ENCODE results near the gene BMPR1A. TPM values are rescaled to one million over a fixed set of nuclear protein-coding genes. Genes with fewer than 3 reads are reported as not detected.

BMPR1A gene
- total and polyA plus RNA-seq, 2 experiments from 2014 or later = 14.2 to 82.5 TPM

DNA sequence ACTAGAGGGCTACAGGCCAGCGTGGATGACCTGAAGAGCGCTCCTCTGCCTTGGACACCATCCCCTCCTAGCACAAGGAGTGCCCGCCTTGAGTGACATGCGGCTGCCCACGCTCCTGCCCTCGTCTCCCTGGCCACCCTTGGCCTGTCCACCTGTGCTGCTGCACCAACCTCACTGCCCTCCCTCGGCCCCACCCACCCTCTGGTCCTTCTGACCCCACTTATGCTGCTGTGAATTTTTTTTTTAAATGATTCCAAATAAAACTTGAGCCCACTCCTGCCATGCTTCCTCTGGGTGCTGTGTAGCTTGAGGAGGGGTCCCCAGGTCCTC lies 206.5 kb downstream of the BMPR1A start:
- H4K20me1 ChIP-seq (replicated peaks; ENCODE audit: insufficient read depth) = no peaks in the 10 kb centered on the region
- H3K4me3 Mint-ChIP-seq = no peak overlapping the region
- no peak overlapping the region for H3K4me2 ChIP-seq
- H3K36me3 ChIP-seq (ENCODE audit: insufficient read depth) = no peaks in the 10 kb centered on the region
- no peak overlapping the region for H3K4me3 ChIP-seq
- H3K9me2 ChIP-seq (ENCODE audit: insufficient read depth) = no peaks in the 10 kb centered on the region
- H3K9me3 Mint-ChIP-seq = peaks cover 2% of the 10 kb centered on the region; the same call in 1 of the 3 replicates
- 0 out of 2 replicates have a peak, but pooled peaks cover 4% of the 10 kb centered on the region for H3F3A ChIP-seq (replicated peaks; ENCODE audit: low read depth)
- no peak overlapping the region for H3K27ac Mint-ChIP-seq
- H3K4me1 Mint-ChIP-seq = peaks cover 39% of the 10 kb centered on the region
- no peak overlapping the region for H3K27ac ChIP-seq (ENCODE audit: low read depth)
- TF ChIP-seq CREB1 (CRISPR knock-in tag; IDR thresholded peaks at IDR 0.05; ENCODE audit: low read depth) = no peak
- TF ChIP-seq, protein P1, sequence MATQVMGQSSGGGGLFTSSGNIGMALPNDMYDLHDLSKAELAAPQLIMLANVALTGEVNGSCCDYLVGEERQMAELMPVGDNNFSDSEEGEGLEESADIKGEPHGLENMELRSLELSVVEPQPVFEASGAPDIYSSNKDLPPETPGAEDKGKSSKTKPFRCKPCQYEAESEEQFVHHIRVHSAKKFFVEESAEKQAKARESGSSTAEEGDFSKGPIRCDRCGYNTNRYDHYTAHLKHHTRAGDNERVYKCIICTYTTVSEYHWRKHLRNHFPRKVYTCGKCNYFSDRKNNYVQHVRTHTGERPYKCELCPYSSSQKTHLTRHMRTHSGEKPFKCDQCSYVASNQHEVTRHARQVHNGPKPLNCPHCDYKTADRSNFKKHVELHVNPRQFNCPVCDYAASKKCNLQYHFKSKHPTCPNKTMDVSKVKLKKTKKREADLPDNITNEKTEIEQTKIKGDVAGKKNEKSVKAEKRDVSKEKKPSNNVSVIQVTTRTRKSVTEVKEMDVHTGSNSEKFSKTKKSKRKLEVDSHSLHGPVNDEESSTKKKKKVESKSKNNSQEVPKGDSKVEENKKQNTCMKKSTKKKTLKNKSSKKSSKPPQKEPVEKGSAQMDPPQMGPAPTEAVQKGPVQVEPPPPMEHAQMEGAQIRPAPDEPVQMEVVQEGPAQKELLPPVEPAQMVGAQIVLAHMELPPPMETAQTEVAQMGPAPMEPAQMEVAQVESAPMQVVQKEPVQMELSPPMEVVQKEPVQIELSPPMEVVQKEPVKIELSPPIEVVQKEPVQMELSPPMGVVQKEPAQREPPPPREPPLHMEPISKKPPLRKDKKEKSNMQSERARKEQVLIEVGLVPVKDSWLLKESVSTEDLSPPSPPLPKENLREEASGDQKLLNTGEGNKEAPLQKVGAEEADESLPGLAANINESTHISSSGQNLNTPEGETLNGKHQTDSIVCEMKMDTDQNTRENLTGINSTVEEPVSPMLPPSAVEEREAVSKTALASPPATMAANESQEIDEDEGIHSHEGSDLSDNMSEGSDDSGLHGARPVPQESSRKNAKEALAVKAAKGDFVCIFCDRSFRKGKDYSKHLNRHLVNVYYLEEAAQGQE (IDR thresholded peaks at IDR 0.05; ENCODE audit: unreplicated experiment) = no peak
- no peak for TF ChIP-seq EZH2phosphoT487 (IDR thresholded peaks at IDR 0.05; ENCODE audit: unreplicated experiment)
- no peak for TF ChIP-seq STAT1 (IDR thresholded peaks at IDR 0.05; ENCODE audit: unreplicated experiment)
- TF ChIP-seq POLR2AphosphoS5 (IDR thresholded peaks at IDR 0.05; ENCODE audit: low read depth) = no peak
- no peak for TF ChIP-seq ZNF331 (CRISPR knock-in tag; IDR thresholded peaks at IDR 0.05; ENCODE audit: low read depth)
- TF ChIP-seq EZH2 (IDR thresholded peaks at IDR 0.05; ENCODE audit: low read depth, unreplicated experiment) = no peak
- TF ChIP-seq ZNF114 (CRISPR knock-in tag; IDR thresholded peaks at IDR 0.05) = no peak
- TF ChIP-seq, protein P2, sequence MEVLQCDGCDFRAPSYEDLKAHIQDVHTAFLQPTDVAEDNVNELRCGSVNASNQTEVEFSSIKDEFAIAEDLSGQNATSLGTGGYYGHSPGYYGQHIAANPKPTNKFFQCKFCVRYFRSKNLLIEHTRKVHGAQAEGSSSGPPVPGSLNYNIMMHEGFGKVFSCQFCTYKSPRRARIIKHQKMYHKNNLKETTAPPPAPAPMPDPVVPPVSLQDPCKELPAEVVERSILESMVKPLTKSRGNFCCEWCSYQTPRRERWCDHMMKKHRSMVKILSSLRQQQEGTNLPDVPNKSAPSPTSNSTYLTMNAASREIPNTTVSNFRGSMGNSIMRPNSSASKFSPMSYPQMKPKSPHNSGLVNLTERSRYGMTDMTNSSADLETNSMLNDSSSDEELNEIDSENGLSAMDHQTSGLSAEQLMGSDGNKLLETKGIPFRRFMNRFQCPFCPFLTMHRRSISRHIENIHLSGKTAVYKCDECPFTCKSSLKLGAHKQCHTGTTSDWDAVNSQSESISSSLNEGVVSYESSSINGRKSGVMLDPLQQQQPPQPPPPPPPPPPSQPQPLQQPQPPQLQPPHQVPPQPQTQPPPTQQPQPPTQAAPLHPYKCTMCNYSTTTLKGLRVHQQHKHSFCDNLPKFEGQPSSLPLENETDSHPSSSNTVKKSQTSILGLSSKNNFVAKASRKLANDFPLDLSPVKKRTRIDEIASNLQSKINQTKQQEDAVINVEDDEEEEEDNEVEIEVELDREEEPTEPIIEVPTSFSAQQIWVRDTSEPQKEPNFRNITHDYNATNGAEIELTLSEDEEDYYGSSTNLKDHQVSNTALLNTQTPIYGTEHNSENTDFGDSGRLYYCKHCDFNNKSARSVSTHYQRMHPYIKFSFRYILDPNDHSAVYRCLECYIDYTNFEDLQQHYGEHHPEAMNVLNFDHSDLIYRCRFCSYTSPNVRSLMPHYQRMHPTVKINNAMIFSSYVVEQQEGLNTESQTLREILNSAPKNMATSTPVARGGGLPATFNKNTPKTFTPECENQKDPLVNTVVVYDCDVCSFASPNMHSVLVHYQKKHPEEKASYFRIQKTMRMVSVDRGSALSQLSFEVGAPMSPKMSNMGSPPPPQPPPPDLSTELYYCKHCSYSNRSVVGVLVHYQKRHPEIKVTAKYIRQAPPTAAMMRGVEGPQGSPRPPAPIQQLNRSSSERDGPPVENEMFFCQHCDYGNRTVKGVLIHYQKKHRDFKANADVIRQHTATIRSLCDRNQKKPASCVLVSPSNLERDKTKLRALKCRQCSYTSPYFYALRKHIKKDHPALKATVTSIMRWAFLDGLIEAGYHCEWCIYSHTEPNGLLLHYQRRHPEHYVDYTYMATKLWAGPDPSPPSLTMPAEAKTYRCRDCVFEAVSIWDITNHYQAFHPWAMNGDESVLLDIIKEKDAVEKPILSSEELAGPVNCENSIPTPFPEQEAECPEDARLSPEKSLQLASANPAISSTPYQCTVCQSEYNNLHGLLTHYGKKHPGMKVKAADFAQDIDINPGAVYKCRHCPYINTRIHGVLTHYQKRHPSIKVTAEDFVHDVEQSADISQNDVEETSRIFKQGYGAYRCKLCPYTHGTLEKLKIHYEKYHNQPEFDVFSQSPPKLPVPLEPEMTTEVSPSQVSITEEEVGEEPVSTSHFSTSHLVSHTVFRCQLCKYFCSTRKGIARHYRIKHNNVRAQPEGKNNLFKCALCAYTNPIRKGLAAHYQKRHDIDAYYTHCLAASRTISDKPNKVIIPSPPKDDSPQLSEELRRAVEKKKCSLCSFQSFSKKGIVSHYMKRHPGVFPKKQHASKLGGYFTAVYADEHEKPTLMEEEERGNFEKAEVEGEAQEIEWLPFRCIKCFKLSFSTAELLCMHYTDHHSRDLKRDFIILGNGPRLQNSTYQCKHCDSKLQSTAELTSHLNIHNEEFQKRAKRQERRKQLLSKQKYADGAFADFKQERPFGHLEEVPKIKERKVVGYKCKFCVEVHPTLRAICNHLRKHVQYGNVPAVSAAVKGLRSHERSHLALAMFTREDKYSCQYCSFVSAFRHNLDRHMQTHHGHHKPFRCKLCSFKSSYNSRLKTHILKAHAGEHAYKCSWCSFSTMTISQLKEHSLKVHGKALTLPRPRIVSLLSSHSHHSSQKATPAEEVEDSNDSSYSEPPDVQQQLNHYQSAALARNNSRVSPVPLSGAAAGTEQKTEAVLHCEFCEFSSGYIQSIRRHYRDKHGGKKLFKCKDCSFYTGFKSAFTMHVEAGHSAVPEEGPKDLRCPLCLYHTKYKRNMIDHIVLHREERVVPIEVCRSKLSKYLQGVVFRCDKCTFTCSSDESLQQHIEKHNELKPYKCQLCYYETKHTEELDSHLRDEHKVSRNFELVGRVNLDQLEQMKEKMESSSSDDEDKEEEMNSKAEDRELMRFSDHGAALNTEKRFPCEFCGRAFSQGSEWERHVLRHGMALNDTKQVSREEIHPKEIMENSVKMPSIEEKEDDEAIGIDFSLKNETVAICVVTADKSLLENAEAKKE (CRISPR knock-in tag; IDR thresholded peaks at IDR 0.05) = no peak
- TF ChIP-seq JUNB (IDR thresholded peaks at IDR 0.05; ENCODE audit: unreplicated experiment) = no peak
- H2AFZ ChIP-seq = no peak overlapping the region
- H3K4me1 ChIP-seq (ENCODE audit: insufficient read depth) = peaks cover 38% of the 10 kb centered on the region
- H3K27me3 Mint-ChIP-seq (ENCODE audit: insufficient read depth, low read depth, poor library complexity) = peaks cover 26% of the 10 kb centered on the region
- peaks cover 6% of the 10 kb centered on the region for H3K27me3 ChIP-seq (ENCODE audit: insufficient read depth)
- ATAC-seq = no peak
- no peak for DNase-seq (ENCODE audit: low spot score)
- no peaks in the 10 kb centered on the region for H3K79me2 ChIP-seq (replicated peaks; ENCODE audit: insufficient read depth)
- H3K36me3 Mint-ChIP-seq (ENCODE audit: low read depth) = no peaks in the 10 kb centered on the region
